ENCODE measurements around the gene PTTG1. TPM values are rescaled to one million over a fixed set of nuclear protein-coding genes. Genes with fewer than 3 reads are reported as not detected.
A peak's percentile ranks its signal among the peaks of the same experiment; 100 is the strongest.

Gene PTTG1
- total and polyA plus RNA-seq, 2 of the 4 experiments (the other 2 are of a cell fraction): 98.6 to 118 TPM

DNA sequence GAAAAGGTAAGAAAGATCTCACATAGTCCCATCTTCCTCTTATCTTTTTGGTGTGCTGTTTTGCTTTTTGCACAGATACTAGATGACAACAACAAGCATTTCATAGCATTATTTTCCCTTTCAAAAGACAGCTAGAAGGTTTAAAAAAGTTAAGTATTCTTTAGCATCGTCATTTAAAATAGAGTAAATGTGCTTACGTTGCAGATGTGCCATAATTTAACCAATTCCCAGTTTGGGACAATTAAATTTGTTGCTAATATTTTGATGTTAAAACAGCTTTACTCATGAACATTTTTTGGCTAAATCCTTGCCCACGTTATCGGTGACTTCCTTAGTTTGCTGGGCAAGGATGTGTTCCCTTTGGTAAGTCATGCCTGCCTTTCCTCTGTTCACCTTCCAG, 41.6 kb downstream of the PTTG1 start:
- no peak overlapping the region for H3K27ac ChIP-seq (ENCODE audit: insufficient read depth, low read length)
- ChIA-PET POLR2A (ENCODE audit: unreplicated experiment) (no interaction called here), CTCF (interaction anchor here (0.6 to 2.7 kb wide), 3 partner anchors 10 to 1002 kb away, joined by 3 to 9 read pairs (median 4); no protein-coding TSS in a partner anchor)
- H3K14ac ChIP-seq (replicated peaks; ENCODE audit: low read depth, low read length): peak overlapping the region; percentile 40; the same call in 1 of the 2 replicates
- H3K4me1 ChIP-seq (ENCODE audit: control insufficient read depth, insufficient read depth, low read length): peaks cover 14% of the 10 kb centered on the region
- WGBS, 2 experiments (ENCODE audit: extremely low coverage in 2 of 2, insufficient read length in 1 of 2): no CpG with 5 or more reads among the region's 4 CpGs
- no peaks in the 10 kb centered on the region for H3K79me1 ChIP-seq (ENCODE audit: low read depth in 1 of 2, low read length in 2 of 2)
- no peak overlapping the region; the same call in 1 of the 2 replicates for H4K5ac ChIP-seq (ENCODE audit: low read depth, low read length)
- no peaks in the 10 kb centered on the region for H4K20me1 ChIP-seq (ENCODE audit: insufficient read depth, low read length)
- H4K8ac ChIP-seq (ENCODE audit: low read depth in 2 of 2, low read length in 2 of 2): peak overlapping the region in 1 of 2 experiments; percentile 49; a peak in 1 of 4 replicates
- intact Hi-C loops (cut with micrococcal nuclease): no loop called here
- H2BK120ac ChIP-seq (ENCODE audit: low read depth, low read length): peak overlapping the region; percentile 44; the same call in 1 of the 2 replicates
- in situ Hi-C loops (cut with MboI; ENCODE audit: low sequenced_read_pairs): no loop called here
- BruUV-seq (replicated peaks): no TSS peak
- no peak for TF ChIP-seq CTCF (conservative IDR thresholded peaks at IDR 0.05; ENCODE audit: low read depth, low read length)
- TF ChIP-seq MAFK (IDR thresholded peaks at IDR 0.05; ENCODE audit: low read depth, low read length): peak; percentile 66
- H2AK5ac ChIP-seq (ENCODE audit: low read depth, low read length): peak overlapping the region; percentile 73
- H3K56ac ChIP-seq (ENCODE audit: extremely low read depth, insufficient read depth, low read length): no peak overlapping the region
- peaks cover 3% of the 10 kb centered on the region; the same call in 1 of the 2 replicates for H3K9me1 ChIP-seq (ENCODE audit: insufficient read depth, low read length)
- DNase-seq (no peak), ATAC-seq (ENCODE audit: low read depth) (no peak)
- peak overlapping the region; percentile 53 for H3K4ac ChIP-seq (ENCODE audit: low read depth, low read length)
- peak overlapping the region; percentile 22 for H2BK5ac ChIP-seq (ENCODE audit: low read depth, low read length, poor library complexity, severe bottlenecking)
- H3K18ac ChIP-seq (ENCODE audit: low read depth, low read length): peak overlapping the region; percentile 35; the same call in 1 of the 2 replicates
- H3K27me3 ChIP-seq (ENCODE audit: control insufficient read depth, insufficient read depth, low read length): no peaks in the 10 kb centered on the region
- H2AK9ac ChIP-seq (replicated peaks; ENCODE audit: low read depth, low read length, poor library complexity): peak overlapping the region; percentile 13
- H3K4me3 ChIP-seq (ENCODE audit: insufficient read depth, low read depth, low read length): no peak overlapping the region
- no peaks in the 10 kb centered on the region for H3K36me3 ChIP-seq (ENCODE audit: control insufficient read depth, insufficient read depth, low read length)
- peak overlapping the region; percentile 65; the same call in 1 of the 2 replicates for H4K91ac ChIP-seq (ENCODE audit: insufficient read depth, low read depth, low read length)
- H2BK20ac ChIP-seq (ENCODE audit: low read depth, low read length): peak overlapping the region; percentile 13; the same call in 1 of the 2 replicates
- 0 out of 2 replicates have a peak overlapping the region, but pooled peaks have one; percentile 23 for H3K4me2 ChIP-seq (ENCODE audit: low read depth, low read length)
- no peaks in the 10 kb centered on the region for H3K9me3 ChIP-seq (ENCODE audit: control insufficient read depth, insufficient read depth, low read length)
- H2BK15ac ChIP-seq (ENCODE audit: low read depth, low read length): peak overlapping the region; percentile 23; the same call in 1 of the 3 replicates
- no peak overlapping the region for H2AFZ ChIP-seq (replicated peaks; ENCODE audit: low read length, poor library complexity)
- dilution Hi-C loops (cut with HindIII; ENCODE audit: low sequenced_read_pairs, unreplicated experiment): no loop called here
- H3K9ac ChIP-seq (ENCODE audit: low read depth, low read length): no peak overlapping the region
- H3K23ac ChIP-seq (ENCODE audit: low read depth, low read length): no peak overlapping the region

Data from IMR-90 (cell line).